Activated CD8-positive, alpha-beta memory T cell treated with anti-CD3 and anti-CD28 coated beads, Interleukin-2, amount 50 U/mL, for 4 hours (primary cell): ENCODE results near the gene AMPD3.
A peak's percentile ranks its signal among the peaks of the same experiment; 100 is the strongest.

ENCODE experiments used
- DNase-seq: peaks from one replicate; pipeline ENCODE4 v3.0.0-alpha.2; 2020

AMPD3 gene

GRCh38 chr11:10505278-10506007, 50.4 kb downstream of the AMPD3 start:
- DNase-seq = no peak

GRCh38 chr11:10506008-10506370, 50.9 kb downstream of the AMPD3 start:
- DNase-seq = no peak

- no peak for DNase-seq
Measured at GRCh38 chr11:10511181-10511621, 56.1 kb downstream of the AMPD3 start.

DNA sequence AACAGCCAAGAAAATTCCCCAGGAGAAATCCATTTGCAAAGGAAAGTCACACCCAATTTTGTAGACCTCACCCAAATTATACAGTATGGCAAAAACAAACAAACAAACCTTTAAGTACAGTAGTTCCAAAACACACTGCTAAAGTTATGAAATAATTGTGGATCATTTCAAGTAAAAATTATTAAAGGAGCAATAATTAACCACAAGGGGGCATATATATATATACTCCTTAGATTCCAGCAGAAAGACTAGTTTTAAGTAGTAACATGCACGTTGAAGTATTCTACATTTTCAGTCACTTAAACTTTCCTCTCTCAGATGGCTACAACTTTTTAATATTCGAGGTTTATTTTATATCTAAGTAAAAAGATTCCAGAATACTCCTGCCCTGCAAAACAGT, 59.1 kb downstream of the AMPD3 start:
- DNase-seq = no peak

DNA sequence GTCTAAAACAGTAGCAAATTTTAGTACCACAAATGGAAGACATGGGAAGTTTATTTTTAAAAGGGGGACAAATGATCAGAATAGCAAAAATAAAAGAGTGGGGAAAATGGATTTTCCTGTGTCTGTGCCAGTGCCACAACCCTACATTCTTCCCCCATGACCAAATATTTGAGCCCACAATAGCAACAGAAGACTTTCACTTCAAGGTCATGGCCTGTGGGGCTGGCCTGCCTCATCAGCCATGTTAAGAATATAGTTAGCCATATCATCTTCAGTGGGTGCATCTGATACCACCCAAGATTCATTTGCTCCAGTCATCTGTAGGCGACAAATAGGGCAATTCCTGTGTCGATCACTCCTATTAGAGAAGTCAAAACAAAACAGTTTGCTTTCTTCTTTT, 59.6 kb downstream of the AMPD3 start:
- no peak for DNase-seq

DNA sequence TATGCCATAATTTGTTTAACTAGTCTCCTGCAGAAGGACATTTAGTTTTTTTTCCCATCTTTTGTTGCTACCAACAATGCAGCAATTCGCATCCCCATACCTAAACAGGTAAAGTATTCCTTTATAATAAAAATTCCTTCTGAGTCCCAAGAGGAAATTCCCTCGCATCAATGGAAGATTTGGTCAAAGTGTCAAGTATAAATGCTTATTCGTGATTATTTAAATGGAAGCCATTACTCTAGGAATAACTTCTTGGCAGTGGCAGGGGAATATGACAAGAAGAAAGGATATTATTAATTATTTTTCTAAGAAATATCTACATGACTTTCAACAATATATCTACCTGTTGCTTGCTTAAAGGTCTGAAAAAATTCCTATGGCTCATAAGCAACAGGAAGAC, 60.4 kb downstream of the AMPD3 start:
- no peak for DNase-seq

DNA sequence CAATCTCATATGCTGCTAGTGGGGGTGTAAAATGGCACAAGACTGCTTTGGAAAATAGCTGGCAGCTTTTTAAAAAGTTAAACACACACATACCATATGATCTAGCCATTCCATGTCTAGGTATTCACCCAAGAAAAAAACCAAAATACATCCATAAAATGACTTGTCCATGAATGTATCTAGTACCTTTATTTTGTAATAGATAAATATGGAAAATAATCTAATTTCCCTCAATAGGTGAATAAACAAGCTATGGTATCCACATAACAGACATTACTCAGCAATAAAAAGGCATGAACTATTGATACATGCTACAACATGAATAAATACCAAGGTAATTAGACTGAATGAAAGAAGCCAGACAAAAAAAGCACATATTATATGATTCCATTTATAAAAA, 63.1 kb downstream of the AMPD3 start:
- DNase-seq = no peak

DNA sequence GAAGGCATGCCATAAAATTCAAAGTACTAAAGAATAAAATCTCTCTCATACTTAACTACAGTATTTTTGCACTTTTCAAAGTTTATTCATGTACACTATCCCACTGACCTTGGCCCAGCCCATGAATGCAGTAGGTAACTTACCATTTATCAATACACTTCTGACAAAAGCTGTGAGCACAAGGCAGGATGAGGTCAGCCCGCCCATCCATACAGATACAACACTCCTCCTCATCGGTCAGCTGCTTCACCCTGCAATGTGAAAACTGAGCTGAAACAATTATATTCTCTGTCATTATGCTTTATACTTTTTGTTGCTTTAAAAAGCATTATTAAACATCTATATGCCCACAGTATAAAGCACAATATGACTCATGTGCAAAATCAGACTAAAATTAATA, 63.8 kb downstream of the AMPD3 start:
- DNase-seq = no peak

GRCh38 chr11:10519630-10520029, 64.6 kb downstream of the AMPD3 start:
- no peak for DNase-seq

DNA sequence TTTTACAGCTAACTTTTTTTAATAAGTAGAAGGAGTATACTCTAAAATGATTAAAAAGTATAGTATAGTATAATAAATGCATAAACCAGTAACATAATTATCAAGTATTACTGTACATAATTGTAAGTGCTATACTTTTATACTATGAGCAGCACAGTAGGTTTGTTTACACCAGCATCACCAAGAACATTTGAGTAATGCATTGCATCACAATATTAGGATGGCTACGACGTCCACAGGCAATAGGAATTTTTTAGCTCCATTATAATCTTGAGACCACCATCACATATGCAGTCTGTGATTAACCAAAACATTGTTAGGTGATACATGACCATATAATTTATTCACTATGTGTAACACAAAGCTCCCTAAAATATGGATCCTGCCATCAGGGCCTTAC, 65.5 kb downstream of the AMPD3 start:
- DNase-seq = no peak

DNA sequence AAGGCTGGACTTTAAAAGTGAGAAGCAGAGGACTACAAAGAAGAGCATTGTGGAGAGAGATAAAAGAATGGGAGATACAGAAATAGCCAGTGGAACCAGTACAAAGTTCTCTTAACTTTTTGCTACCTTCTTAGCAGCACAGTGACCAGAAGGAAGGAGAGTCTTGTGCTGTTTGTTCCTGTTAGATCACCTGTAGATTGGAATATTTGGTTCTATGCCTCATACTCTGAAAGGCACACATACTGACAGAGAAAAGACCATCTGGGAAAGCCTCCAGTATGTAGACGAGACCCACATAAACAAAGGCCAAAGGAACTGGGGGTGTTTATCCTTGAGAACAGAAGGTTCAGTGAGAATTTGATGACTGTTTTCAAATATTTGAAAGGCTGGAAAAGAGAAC, 67.2 kb downstream of the AMPD3 start:
- DNase-seq = no peak

DNA sequence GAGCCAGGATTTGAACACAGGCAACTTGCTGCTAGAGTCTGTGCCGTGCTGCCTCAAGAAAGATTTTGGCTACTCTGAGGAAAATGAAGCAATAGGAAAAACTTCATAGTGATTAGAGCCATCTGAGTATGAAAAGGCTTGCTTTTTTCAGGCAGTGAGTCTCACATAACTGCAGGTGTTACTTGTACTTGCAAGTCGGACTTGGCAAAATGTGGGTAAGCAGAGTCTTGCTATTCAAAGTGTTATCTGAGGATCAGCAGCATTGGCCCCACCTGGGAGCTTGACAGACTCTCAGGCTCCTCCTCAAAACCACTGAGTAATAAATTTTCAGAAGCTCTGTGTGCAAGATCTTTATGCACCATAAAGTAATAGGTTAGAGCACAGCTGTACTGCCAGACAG, 67.9 kb downstream of the AMPD3 start:
- no peak for DNase-seq

GRCh38 chr11:10524471-10524870, 69.4 kb downstream of the AMPD3 start:
- DNase-seq = no peak

- DNase-seq = no peak
Measured at GRCh38 chr11:10526974-10527918, 72.2 kb downstream of the AMPD3 start.

DNA sequence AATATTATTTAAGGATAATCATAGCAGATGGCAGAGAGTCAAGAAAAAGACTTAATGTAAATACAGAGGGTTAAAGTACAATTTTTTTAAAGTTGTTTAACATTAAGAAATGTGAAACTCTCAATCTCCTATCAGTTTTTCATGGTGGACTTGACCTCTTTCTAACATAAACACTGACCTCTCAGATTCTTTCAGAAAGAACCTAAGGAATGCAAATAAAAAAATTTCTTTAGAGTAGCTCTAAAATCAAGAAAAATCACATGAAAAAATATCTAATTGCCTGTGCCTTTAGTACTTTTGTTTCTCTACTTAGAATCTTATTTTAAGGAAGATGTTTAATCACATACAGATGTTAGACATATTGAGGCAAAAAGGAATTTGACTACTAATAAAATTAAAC, 73.1 kb downstream of the AMPD3 start:
- no peak for DNase-seq

- DNase-seq = no peak
Measured at GRCh38 chr11:10529279-10529678, 74.2 kb downstream of the AMPD3 start.

DNA sequence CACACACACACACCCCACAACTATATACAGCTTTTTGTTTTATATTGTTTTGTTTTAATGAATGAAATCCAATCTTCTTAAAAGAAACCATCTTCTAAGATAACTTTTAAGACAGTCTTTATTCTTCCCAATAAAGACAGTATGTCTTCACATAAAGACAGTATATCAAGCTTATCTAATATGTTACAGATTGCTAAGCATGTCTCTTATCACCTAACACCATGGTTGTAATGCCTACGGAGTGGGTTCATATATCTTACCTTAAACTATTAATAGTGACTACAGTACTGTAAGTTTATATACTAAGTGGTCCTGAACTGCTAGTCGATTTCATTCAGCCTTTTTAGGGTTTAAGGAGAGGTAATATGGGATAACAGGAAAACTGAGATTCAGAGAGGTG, 77.5 kb downstream of the AMPD3 start:
- DNase-seq = no peak

- DNase-seq = no peak
Measured at GRCh38 chr11:10533323-10533722, 78.3 kb downstream of the AMPD3 start.

GRCh38 chr11:10534316-10534715, 79.3 kb downstream of the AMPD3 start:
- no peak for DNase-seq

DNA sequence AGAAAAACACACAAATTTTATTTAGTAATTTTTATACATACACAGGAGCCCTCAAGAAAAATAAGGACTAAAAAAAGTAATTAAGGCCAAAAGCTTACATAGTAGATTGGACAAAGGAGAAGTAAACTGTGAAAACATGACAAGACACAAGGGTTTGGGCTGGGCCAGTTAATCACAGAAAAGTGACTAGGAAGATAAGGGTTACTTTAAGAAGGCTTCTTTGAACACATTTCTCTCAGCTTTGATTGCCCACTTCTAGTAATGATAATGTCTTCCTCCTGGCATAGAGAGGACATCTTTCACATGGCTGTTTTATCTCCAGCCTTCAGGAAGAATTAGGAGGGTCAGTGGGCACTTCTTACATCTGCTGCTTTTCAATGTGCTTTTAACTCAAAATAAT, 82.5 kb downstream of the AMPD3 start:
- DNase-seq = no peak

DNA sequence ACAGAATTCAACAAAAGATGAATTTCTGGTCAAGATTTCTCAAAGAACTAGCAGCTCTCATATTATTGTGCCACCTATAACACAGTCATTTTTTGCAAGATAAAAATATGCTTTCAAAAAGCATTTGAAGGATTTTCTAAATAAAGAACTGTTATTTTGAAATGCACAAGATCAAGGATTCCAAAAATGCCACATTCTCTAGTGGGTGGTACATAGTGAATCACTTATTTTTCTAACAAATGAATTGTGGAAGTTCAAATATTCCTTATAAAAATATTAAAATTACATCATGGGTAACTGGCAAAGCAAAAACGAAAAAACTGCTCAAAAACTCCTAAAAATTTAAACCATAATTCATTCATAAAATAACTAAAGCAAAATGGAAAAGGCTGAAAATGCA, 83.9 kb downstream of the AMPD3 start:
- no peak for DNase-seq

DNA sequence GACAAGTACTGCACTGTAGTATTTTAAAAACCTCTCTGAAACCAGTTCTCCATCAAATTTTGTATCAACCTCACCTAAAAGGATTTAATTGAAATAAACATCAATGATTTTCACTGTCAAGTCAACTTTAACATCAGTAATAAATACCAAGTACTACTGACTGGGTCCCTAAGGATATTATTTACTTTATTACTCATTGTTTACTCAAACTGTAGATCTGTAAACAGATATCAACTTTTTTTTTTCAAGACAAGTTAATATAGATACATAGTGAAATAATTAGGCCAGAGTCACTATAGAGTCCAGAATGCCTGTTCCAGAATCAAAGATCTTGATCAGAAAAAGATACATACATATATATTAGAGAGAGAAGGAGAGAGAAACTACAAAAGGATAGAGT, 84.3 kb downstream of the AMPD3 start:
- no peak for DNase-seq

DNA sequence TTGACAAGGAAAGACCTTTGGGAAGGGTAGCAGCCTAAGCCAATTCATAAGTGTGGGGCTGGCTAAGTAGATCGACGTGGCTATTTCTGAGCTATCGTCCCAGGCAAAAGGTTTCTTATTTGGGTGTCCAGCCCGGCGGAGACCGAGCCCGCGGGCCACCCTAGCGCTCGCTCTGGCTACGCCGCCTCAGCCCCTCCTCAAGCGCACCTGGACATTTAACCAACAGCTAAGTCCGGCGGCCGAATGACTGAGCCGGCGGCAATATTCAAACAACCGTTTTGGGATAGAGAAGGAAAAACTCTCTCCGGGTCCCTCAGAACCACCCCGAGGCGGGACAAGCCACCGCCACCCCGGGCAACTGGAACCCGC, 85.5 kb downstream of the AMPD3 start:
- no peak for DNase-seq

DNA sequence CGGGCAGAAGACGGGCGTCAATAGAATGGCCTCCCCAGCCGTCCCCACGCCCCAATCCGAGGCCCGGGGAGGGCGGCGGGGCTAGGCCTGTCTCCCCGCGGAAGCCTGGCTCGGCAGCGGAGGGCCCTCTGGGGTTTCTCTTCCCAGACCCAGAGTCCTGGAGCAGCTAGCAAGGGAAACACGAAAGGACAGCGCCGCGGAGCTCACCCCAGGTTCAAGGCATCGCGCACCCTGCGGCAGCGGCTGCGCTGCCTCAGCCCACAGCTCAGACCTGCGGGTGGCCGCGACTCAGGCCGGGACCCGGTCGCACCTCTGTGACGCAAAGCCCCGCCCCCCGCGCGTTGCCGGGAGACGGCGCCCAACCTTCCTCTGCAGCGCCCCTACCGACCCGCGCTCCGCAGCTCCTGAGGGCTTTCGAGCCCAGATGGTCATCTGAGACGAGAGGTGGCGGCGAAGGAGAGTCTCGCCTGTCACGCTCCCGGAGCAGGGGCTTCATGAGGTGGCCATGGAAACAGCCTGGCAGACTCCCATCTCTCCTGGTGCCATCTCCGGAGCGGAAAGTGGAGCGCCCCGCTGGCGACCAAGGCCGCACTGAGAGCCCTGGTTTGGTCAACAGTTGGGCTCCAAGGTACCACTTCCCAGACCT, 86.0 kb downstream of the AMPD3 start, which contains the start of gene RNF141:
Gene RNF141 (minus strand): TSS at position 273 of the 646 bp plus-strand sequence. CDS start 7,029 bp downstream, outside the sequence.
- DNase-seq = peak; percentile 98
